NCI-H460 (cell line): ENCODE data around the gene SMIM38. TPM values are rescaled to one million over a fixed set of nuclear protein-coding genes. Genes with fewer than 3 reads are reported as not detected.
"Not testable (repeated sequence)": the region's sequence is repeated elsewhere in the genome, so short reads cannot be mapped to it uniquely, and the experiment has no call there.

Experiments used
- DNase-seq: peaks from one replicate; pipeline ENCODE4 v3.0.0-alpha.2; 2016; ENCODE audit warnings: low read depth; ENCODE audit errors: extremely low read depth
- total RNA-seq: library from RNA; depleted of rRNA; stranded (reverse); fragments of >200 nt; shearing (Covaris generic); gene quantifications from 2 replicates; pipeline ENCODE4 v1.2.3, GENCODE V29; 2014

SMIM38 gene
- total RNA-seq, 1 experiment from 2014 or later: 0.05 TPM

- no peak for DNase-seq
Measured at GRCh38 chr11:69121621-69122325, 34.0 kb upstream of the SMIM38 start.

GRCh38 chr11:69122326-69122629, 33.5 kb upstream of the SMIM38 start:
- no peak for DNase-seq

- DNase-seq: peak; percentile 81
Measured at GRCh38 chr11:69122630-69123431, 32.9 kb upstream of the SMIM38 start.

GRCh38 chr11:69123593-69124545, 31.9 kb upstream of the SMIM38 start:
- DNase-seq: no peak

- DNase-seq: no peak
Measured at GRCh38 chr11:69125861-69126260, 29.9 kb upstream of the SMIM38 start.

GRCh38 chr11:69126286-69126685, 29.4 kb upstream of the SMIM38 start:
- no peak for DNase-seq

- DNase-seq: no peak
Measured at GRCh38 chr11:69127081-69127850, 28.5 kb upstream of the SMIM38 start.

- DNase-seq: no peak
Measured at GRCh38 chr11:69127884-69128283, 27.9 kb upstream of the SMIM38 start.

GRCh38 chr11:69129053-69129452, 26.7 kb upstream of the SMIM38 start:
- DNase-seq: no peak

- no peak for DNase-seq
Measured at GRCh38 chr11:69129647-69130046, 26.1 kb upstream of the SMIM38 start.

GRCh38 chr11:69130654-69131053, 25.1 kb upstream of the SMIM38 start:
- no peak for DNase-seq

GRCh38 chr11:69131121-69131566, 24.6 kb upstream of the SMIM38 start:
- DNase-seq: no peak

GRCh38 chr11:69131644-69132300, 24.0 kb upstream of the SMIM38 start:
- peak; percentile 66 for DNase-seq

GRCh38 chr11:69132301-69132670, 23.4 kb upstream of the SMIM38 start:
- no peak for DNase-seq

GRCh38 chr11:69133251-69133650, 22.5 kb upstream of the SMIM38 start:
- DNase-seq: no peak

GRCh38 chr11:69134182-69134581, 21.6 kb upstream of the SMIM38 start:
- not testable (repeated sequence) for DNase-seq

GRCh38 chr11:69134957-69135356, 20.8 kb upstream of the SMIM38 start:
- no peak for DNase-seq

GRCh38 chr11:69135420-69136363, 20.0 kb upstream of the SMIM38 start:
- no peak for DNase-seq

- no peak for DNase-seq
Measured at GRCh38 chr11:69136471-69136870, 19.3 kb upstream of the SMIM38 start.
